ENCODE data around the gene SLIT3.

DNA sequence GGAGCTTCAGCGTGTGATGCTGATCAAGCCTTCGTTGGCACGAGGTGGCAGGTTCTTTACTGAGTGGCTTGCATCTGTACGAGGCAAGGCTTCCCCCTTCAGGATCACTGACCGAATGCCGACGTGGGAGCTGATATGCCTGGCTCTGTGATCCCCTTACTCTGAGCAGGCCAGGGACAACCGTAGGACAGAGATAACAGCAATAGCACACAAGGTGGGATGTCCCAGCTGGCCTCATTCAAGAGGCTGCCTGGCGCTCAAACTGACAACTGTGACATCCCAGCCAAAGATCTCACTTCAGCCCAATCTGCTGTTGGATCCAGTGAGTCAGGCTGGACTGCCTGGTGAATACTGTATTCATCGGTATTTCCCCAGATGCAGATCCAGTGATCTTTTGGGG is 522.4 kb downstream of the SLIT3 start:
- TF ChIP-seq, protein P1, sequence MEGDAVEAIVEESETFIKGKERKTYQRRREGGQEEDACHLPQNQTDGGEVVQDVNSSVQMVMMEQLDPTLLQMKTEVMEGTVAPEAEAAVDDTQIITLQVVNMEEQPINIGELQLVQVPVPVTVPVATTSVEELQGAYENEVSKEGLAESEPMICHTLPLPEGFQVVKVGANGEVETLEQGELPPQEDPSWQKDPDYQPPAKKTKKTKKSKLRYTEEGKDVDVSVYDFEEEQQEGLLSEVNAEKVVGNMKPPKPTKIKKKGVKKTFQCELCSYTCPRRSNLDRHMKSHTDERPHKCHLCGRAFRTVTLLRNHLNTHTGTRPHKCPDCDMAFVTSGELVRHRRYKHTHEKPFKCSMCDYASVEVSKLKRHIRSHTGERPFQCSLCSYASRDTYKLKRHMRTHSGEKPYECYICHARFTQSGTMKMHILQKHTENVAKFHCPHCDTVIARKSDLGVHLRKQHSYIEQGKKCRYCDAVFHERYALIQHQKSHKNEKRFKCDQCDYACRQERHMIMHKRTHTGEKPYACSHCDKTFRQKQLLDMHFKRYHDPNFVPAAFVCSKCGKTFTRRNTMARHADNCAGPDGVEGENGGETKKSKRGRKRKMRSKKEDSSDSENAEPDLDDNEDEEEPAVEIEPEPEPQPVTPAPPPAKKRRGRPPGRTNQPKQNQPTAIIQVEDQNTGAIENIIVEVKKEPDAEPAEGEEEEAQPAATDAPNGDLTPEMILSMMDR (conservative IDR thresholded peaks at IDR 0.05; ENCODE audit: low read depth in 2 of 2): no peak
- no peak for TF ChIP-seq NANOG (IDR thresholded peaks at IDR 0.05; ENCODE audit: borderline replicate concordance)

All from GM23338 (cell line).